H1 (cell line): ENCODE measurements around the gene PYGB.

Experiments used
- CEBPB ChIP-seq: IDR thresholded peaks from 2 replicates; pipeline ENCODE4 v1.6.1; 2012; ENCODE audit warnings: low read depth, low read length
- CHD1 ChIP-seq: IDR thresholded peaks from 2 replicates; pipeline ENCODE4 v1.6.1; 2012; ENCODE audit warnings: low read depth, low read length, improper control_type of control experiment
- CHD2 ChIP-seq: IDR thresholded peaks from 2 replicates; pipeline ENCODE4 v1.6.1; 2012; ENCODE audit warnings: low read length, improper control_type of control experiment
- CTCF ChIP-seq, 3 experiments: IDR thresholded peaks; 1 replicate in 2 of 3; 2 replicates in 1 of 3; pipeline versions ENCODE4 v1.5.1 to v1.6.1; 2011; ENCODE audit warnings: low read length in 3 of 3, mild to moderate bottlenecking in 3 of 3, inconsistent platforms in 2 of 3, low read depth in 1 of 3, moderate library complexity in 1 of 3; ENCODE audit not compliant: insufficient read depth in 1 of 3; ENCODE audit errors: control extremely low read depth in 1 of 3
- JUN ChIP-seq: IDR thresholded peaks from 2 replicates; pipeline ENCODE4 v1.6.1; 2011; ENCODE audit warnings: low read depth, mild to moderate bottlenecking, improper control_type of control experiment, low read length
- JUND ChIP-seq: IDR thresholded peaks from 2 replicates; pipeline ENCODE4 v1.6.1; 2011; ENCODE audit warnings: mild to moderate bottlenecking, improper control_type of control experiment, low read length
- TCF12 ChIP-seq: IDR thresholded peaks from 2 replicates; pipeline ENCODE4 v1.6.1; 2011; ENCODE audit warnings: low read depth, mild to moderate bottlenecking, low read length
- TF ChIP-seq, protein P1 (sequence below): IDR thresholded peaks from 2 replicates; pipeline ENCODE4 v1.6.1; 2012; ENCODE audit warnings: inconsistent platforms

DNA sequence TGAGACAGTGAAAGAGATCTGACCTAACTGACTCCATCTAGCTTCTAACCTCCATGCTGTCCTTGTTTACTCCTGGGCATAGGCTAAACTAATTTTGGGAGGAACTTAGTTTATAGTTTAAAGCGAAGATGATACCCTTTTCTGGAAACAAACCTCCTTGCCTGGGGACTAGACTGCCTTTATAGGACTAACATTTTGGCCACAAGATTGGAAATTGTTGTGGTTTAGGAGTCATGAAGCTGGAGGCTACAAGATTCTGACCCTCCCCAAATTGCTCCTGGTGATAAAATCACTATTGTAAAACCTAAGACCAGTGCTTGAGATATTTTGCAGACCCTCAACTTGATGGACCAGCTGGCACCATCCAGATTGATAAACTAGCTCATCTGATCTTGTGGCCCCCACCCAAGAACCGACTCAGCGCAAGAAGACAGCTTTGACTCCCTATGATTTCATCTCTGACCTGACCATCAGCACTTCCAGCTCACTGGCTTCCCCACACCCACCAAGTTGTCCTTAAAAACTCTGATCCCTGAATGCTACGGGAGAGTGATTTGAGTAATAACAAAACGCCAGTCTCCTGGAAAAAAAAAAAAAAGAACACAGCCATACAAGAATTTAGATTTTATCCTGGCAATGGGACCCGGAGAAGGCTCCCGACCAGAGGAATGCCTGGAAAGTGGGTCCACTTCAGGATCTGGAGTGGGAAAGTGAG, 79.8 kb downstream of the PYGB start:
- TF ChIP-seq TCF12 (no peak), CHD1 (no peak), JUN (no peak), JUND (no peak), CTCF (IDR thresholded peaks at IDR 0.05; ENCODE audit: control extremely low read depth in 1 of 3, insufficient read depth in 1 of 3, low read depth in 1 of 3, low read length in 3 of 3) (no peak), CHD2 (no peak), CEBPB (no peak)
- TF ChIP-seq, protein P1, sequence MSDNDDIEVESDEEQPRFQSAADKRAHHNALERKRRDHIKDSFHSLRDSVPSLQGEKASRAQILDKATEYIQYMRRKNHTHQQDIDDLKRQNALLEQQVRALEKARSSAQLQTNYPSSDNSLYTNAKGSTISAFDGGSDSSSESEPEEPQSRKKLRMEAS, result no peak
